Parathyroid adenoma (tissue), 2 donors: ENCODE measurements around the gene CHAD.

Source experiments
- H2AFZ ChIP-seq: fragments of 300-600 bp; sonication (generic); one replicate; pipeline ENCODE4 v1.7.0; 2017; ENCODE audit warnings: antibody characterized with exemption, mild to moderate bottlenecking
- H3K27ac ChIP-seq: fragments of 300-600 bp; sonication (generic); one replicate; pipeline ENCODE4 v1.7.0; 2017
- H3K27me3 ChIP-seq: fragments of 300-600 bp; sonication (generic); one replicate; pipeline ENCODE4 v1.7.0; 2017; ENCODE audit warnings: low read length; ENCODE audit not compliant: control insufficient read depth, insufficient read depth
- H3K36me3 ChIP-seq: fragments of 300-600 bp; sonication (generic); one replicate; pipeline ENCODE4 v1.7.0; 2017; ENCODE audit warnings: low read length; ENCODE audit not compliant: control insufficient read depth, insufficient read depth
- H3K4me1 ChIP-seq: fragments of 300-600 bp; sonication (generic); one replicate; pipeline ENCODE4 v1.7.0; 2017; ENCODE audit warnings: control low read depth
- H3K4me2 ChIP-seq: fragments of 300-600 bp; sonication (generic); one replicate; pipeline ENCODE4 v1.7.0; 2017; ENCODE audit warnings: low read length
- H3K4me3 ChIP-seq: fragments of 300-600 bp; sonication (generic); one replicate; pipeline ENCODE4 v1.7.0; 2017; ENCODE audit warnings: low read depth, low read length
- H3K79me2 ChIP-seq: fragments of 300-600 bp; sonication (generic); one replicate; pipeline ENCODE4 v1.7.0; 2017; ENCODE audit warnings: control low read depth
- H3K9ac ChIP-seq: fragments of 300-600 bp; sonication (generic); one replicate; pipeline ENCODE4 v1.7.0; 2017; ENCODE audit warnings: mild to moderate bottlenecking
- H3K9me3 ChIP-seq: fragments of 300-600 bp; sonication (generic); one replicate; pipeline ENCODE4 v1.7.0; 2017; ENCODE audit warnings: low read length; ENCODE audit not compliant: control insufficient read depth
- CTCF ChIP-seq: fragments of 300-600 bp; sonication (generic); IDR thresholded peaks from one replicate; pipeline ENCODE4 v1.7.0; 2017; ENCODE audit warnings: antibody characterized with exemption, mild to moderate bottlenecking
- donor health status: primary hyperparathyroidism.

CHAD gene

GRCh38 chr17:50458270-50458669, 10.4 kb downstream of the CHAD start:
- no peak overlapping the region for H3K27ac ChIP-seq
- no peak overlapping the region for H3K4me2 ChIP-seq
- H2AFZ ChIP-seq, result no peak overlapping the region

GRCh38 chr17:50457621-50458020, 11.1 kb downstream of the CHAD start:
- Histone ChIP-seq H3K79me2 (no peaks in the 10 kb centered on the region), H3K9me3 (no peaks in the 10 kb centered on the region)
- no peak for TF ChIP-seq CTCF

More at GRCh38 chr17:50458270-50458669, 10.4 kb downstream of the CHAD start:
- Histone ChIP-seq H3K36me3 (no peaks in the 10 kb centered on the region), H3K4me1 (no peaks in the 10 kb centered on the region), H3K4me3 (no peak overlapping the region), H3K9ac (no peak overlapping the region), H3K27me3 (no peaks in the 10 kb centered on the region), H3K9me3 (no peaks in the 10 kb centered on the region), H3K79me2 (no peaks in the 10 kb centered on the region)
- TF ChIP-seq CTCF, result no peak

GRCh38 chr17:50453901-50454300, 14.8 kb downstream of the CHAD start:
- no peaks in the 10 kb centered on the region for H3K9me3 ChIP-seq
- H3K4me3 ChIP-seq, result no peak overlapping the region
- H3K79me2 ChIP-seq, result peaks cover 9% of the 10 kb centered on the region
- H3K27ac ChIP-seq, result no peak overlapping the region
- H3K9ac ChIP-seq, result no peak overlapping the region
- no peak for TF ChIP-seq CTCF
- no peaks in the 10 kb centered on the region for H3K4me1 ChIP-seq
- H3K36me3 ChIP-seq, result no peaks in the 10 kb centered on the region
- H3K4me2 ChIP-seq, result no peak overlapping the region
- H3K27me3 ChIP-seq, result no peaks in the 10 kb centered on the region
- no peak overlapping the region for H2AFZ ChIP-seq

More at GRCh38 chr17:50457621-50458020, 11.1 kb downstream of the CHAD start:
- Histone ChIP-seq H2AFZ (no peak overlapping the region), H3K27me3 (no peaks in the 10 kb centered on the region), H3K9ac (no peak overlapping the region), H3K4me2 (no peak overlapping the region), H3K4me3 (no peak overlapping the region), H3K4me1 (no peaks in the 10 kb centered on the region), H3K36me3 (no peaks in the 10 kb centered on the region), H3K27ac (no peak overlapping the region)

GRCh38 chr17:50452630-50453300, 15.9 kb downstream of the CHAD start:
- H3K9me3 ChIP-seq, result no peaks in the 10 kb centered on the region
- peaks cover 9% of the 10 kb centered on the region for H3K79me2 ChIP-seq
- no peak overlapping the region for H3K4me3 ChIP-seq
- no peak for TF ChIP-seq CTCF
- H3K9ac ChIP-seq, result no peak overlapping the region
- no peak overlapping the region for H3K27ac ChIP-seq
- no peak overlapping the region for H3K4me2 ChIP-seq
- H3K4me1 ChIP-seq, result no peaks in the 10 kb centered on the region
- no peak overlapping the region for H2AFZ ChIP-seq
- H3K36me3 ChIP-seq, result no peaks in the 10 kb centered on the region
- H3K27me3 ChIP-seq, result no peaks in the 10 kb centered on the region
